ENCODE data around the gene ERICH6B. TPM values are rescaled to one million over a fixed set of nuclear protein-coding genes. Genes with fewer than 3 reads are reported as not detected.

Gene ERICH6B
- total and polyA plus RNA-seq, 4 donors: 0.94 TPM; not detected in 3

- no peak overlapping the region for H3K4me3 ChIP-seq (ENCODE audit: low read depth in 1 of 3, low read length in 3 of 3)
- no peak for DNase-seq (ENCODE audit: low spot score)
- no peak overlapping the region for H3K27ac ChIP-seq (ENCODE audit: low read depth in 1 of 2, low read length in 2 of 2)
- peaks cover 0 to 2% (median 0%) of the 10 kb centered on the region in 4 donors for H3K27me3 ChIP-seq (ENCODE audit: control insufficient read depth in 4 of 4, insufficient read depth in 4 of 4, low read length in 3 of 4)
- no peaks in the 10 kb centered on the region for H3K36me3 ChIP-seq (ENCODE audit: control insufficient read depth in 4 of 4, insufficient read depth in 3 of 4, low read depth in 1 of 4, low read length in 3 of 4)
- no peak overlapping the region for H3K9ac ChIP-seq (ENCODE audit: low read depth in 1 of 2, low read length in 2 of 2)
- peaks cover 0 to 2% (median 0%) of the 10 kb centered on the region in 4 donors for H3K9me3 ChIP-seq (ENCODE audit: control insufficient read depth in 4 of 4, low read length in 3 of 4)
- H3K4me1 ChIP-seq (ENCODE audit: control insufficient read depth in 4 of 4, insufficient read depth in 4 of 4, low read length in 3 of 4): no peaks in the 10 kb centered on the region
- TF ChIP-seq HNF4A (conservative IDR thresholded peaks at IDR 0.05) (no peak), MAX (IDR thresholded peaks at IDR 0.05) (no peak), RXRA (IDR thresholded peaks at IDR 0.05) (no peak), JUND (IDR thresholded peaks at IDR 0.05) (no peak), YY1 (IDR thresholded peaks at IDR 0.05) (no peak), RAD21 (IDR thresholded peaks at IDR 0.05) (no peak), FOXA2 (IDR thresholded peaks at IDR 0.05) (no peak), SP1 (IDR thresholded peaks at IDR 0.05) (no peak), CTCF (IDR thresholded peaks at IDR 0.05; ENCODE audit: low read depth, low read length, missing input control) (no peak), HNF4G (IDR thresholded peaks at IDR 0.05) (no peak), REST (IDR thresholded peaks at IDR 0.05) (no peak), NR2F2 (IDR thresholded peaks at IDR 0.05) (no peak), GABPA (IDR thresholded peaks at IDR 0.05 in 1 of 2, conservative IDR thresholded peaks at IDR 0.05 in 1 of 2) (no peak), ZBTB33 (IDR thresholded peaks at IDR 0.05) (no peak), EGR1 (IDR thresholded peaks at IDR 0.05; ENCODE audit: low read depth in 2 of 2) (no peak), ATF3 (IDR thresholded peaks at IDR 0.05) (no peak), TAF1 (conservative IDR thresholded peaks at IDR 0.05) (no peak), FOXA1 (IDR thresholded peaks at IDR 0.05) (no peak)
- 90% methylated on average over 16 of the region's 16 CpGs for WGBS
Measured at GRCh38 chr13:45575146-45575829, 40.3 kb downstream of the ERICH6B start.
